ENCODE measurements around the gene PTPRT.

DNA sequence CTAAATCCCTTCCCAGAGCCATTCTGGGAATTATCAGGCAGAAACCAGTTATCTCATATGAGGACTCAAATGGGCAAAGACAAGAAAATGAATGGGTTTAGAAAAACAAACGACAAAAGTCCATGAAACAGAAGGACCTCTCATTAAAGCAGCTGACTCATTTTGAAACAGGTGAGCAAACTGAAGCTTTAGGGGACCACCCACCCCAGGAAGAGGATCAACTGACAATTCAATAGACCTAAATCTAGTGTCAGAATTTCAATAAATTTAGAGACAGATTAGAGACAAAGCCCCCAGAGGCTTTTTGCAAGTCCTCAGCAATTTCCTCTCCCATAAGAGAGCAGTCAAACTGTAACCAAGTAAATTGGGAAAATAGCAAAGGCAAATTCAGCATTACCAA is 333.8 kb downstream of the PTPRT start:
- TF ChIP-seq, protein P1, sequence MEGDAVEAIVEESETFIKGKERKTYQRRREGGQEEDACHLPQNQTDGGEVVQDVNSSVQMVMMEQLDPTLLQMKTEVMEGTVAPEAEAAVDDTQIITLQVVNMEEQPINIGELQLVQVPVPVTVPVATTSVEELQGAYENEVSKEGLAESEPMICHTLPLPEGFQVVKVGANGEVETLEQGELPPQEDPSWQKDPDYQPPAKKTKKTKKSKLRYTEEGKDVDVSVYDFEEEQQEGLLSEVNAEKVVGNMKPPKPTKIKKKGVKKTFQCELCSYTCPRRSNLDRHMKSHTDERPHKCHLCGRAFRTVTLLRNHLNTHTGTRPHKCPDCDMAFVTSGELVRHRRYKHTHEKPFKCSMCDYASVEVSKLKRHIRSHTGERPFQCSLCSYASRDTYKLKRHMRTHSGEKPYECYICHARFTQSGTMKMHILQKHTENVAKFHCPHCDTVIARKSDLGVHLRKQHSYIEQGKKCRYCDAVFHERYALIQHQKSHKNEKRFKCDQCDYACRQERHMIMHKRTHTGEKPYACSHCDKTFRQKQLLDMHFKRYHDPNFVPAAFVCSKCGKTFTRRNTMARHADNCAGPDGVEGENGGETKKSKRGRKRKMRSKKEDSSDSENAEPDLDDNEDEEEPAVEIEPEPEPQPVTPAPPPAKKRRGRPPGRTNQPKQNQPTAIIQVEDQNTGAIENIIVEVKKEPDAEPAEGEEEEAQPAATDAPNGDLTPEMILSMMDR (IDR thresholded peaks at IDR 0.05): no peak
- TF ChIP-seq POLR2AphosphoS5 (IDR thresholded peaks at IDR 0.05): no peak
- no peak for TF ChIP-seq POLR2A (IDR thresholded peaks at IDR 0.05)

Data from suprapubic skin (tissue), 4 donors.